Heart right ventricle (tissue), 16 donors: ENCODE measurements around the gene WDFY4. TPM values are rescaled to one million over a fixed set of nuclear protein-coding genes. Genes with fewer than 3 reads are reported as not detected.

ENCODE experiments used
- ATAC-seq, 8 donors: fragments of 200-7000 bp; cut with Tn5 transposase; one replicate each; pipeline ENCODE4 v1.9.1; 2020; ENCODE audit warnings: mild to moderate bottlenecking in 8 of 8, moderate library complexity in 8 of 8, moderate number of reproducible peaks in 1 of 8
- DNase-seq, 2 donors: peaks; one replicate each; pipeline ENCODE4 v3.0.0-alpha.2; 2020
- H3K27ac ChIP-seq, 10 donors: fragments of 200-600 bp; sonication (generic) in 2 of 10; one replicate each; pipeline versions ENCODE4 v1.5.0 to v1.8.0; 2020 to 2022; ENCODE audit warnings: mild to moderate bottlenecking in 3 of 10
- H3K27me3 ChIP-seq, 7 donors: fragments of 200-600 bp; one replicate each; pipeline ENCODE4 v1.8.0; 2021 to 2022; ENCODE audit warnings: mild to moderate bottlenecking in 2 of 7
- H3K36me3 ChIP-seq, 9 donors: fragments of 200-600 bp; sonication (generic) in 1 of 9; one replicate each; pipeline versions ENCODE4 v1.5.0 to v1.8.0; 2020 to 2022; ENCODE audit warnings: mild to moderate bottlenecking in 2 of 9
- H3K4me1 ChIP-seq, 9 donors: fragments of 200-600 bp; sonication (generic) in 1 of 9; one replicate each; pipeline versions ENCODE4 v1.5.0 to v1.8.0; 2020 to 2022; ENCODE audit warnings: mild to moderate bottlenecking in 4 of 9
- H3K4me3 ChIP-seq, 10 donors: fragments of 200-600 bp; sonication (generic) in 2 of 10; one replicate each; pipeline versions ENCODE4 v1.5.0 to v1.8.0; 2020 to 2022; ENCODE audit warnings: mild to moderate bottlenecking in 7 of 10, moderate library complexity in 2 of 10
- H3K9me3 ChIP-seq, 11 donors: fragments of 200-600 bp in 10 of 11; sonication (generic) in 2 of 11; one replicate each; pipeline versions ENCODE4 v1.5.0 to v1.8.0; 2013 to 2022; ENCODE audit warnings: mild to moderate bottlenecking in 2 of 11, control low read depth in 1 of 11, moderate library complexity in 1 of 11
- WGBS, 2 donors: extraction: QIAGEN DNeasy Blood & Tissue Kit; methylation state at CpG; one replicate each; pipeline ENCODE4 v1.1.7; 2013; ENCODE audit warnings: inconsistent platforms in 1 of 2; 5-methylcytosine and 5-hydroxymethylcytosine counted together
- intact Hi-C, 10 donors: fragments of 100-400 bp; cut with DNase I; formaldehyde crosslinking; loops; one replicate each; pipeline versions ENCODE4 v1.11.1 to v1.14.2; 2022
- polyA plus RNA-seq, 2 donors: library from polyadenylated mRNA; stranded (reverse); fragments of 200-250 nt; gene quantifications; one replicate each; pipeline ENCODE4 v1.2.3, GENCODE V29; 2013
- total RNA-seq, 10 donors: library from RNA; stranded (reverse); fragmentation: NEBNext Ultra II Directional in 3 of 10; extraction: Animal tissue kit (Norgen Biotek cat#: 25700) in 3 of 10; gene quantifications; one replicate each; pipeline versions ENCODE4 v1.2.1 to v1.2.4, GENCODE V29; 2021 to 2023
- TF ChIP-seq, protein P1 (sequence below), 9 donors: fragments of 200-600 bp; sonication (generic) in 2 of 9; IDR thresholded peaks; one replicate each; pipeline versions ENCODE4 v1.5.0 to v1.8.0; 2021 to 2022; ENCODE audit warnings: antibody characterized with exemption in 9 of 9, mild to moderate bottlenecking in 5 of 9, moderate library complexity in 1 of 9
- donor health status: Arrhythmogenic right ventricular cardiomyopathy.
- donor health status: ischemic (EF 13 %, LVEDD 7.1; RV severe dilation, severe dysfunction).
- donor health status: healthy with polysubstance abuse.
- donor health status: DM: no; HTN: yes; CAD: no.
- donor health status: DM: no; HTN: no; CAD: no.
- donor health status: ischemic (EF 25% LVEDD 6.9; RV normal size, moderate dysfunction).
- donor health status: ischemic (EF 25% LVEDD 5.7; RV mildly dilated, moderate dysfunction).
- donor health status: healthy.
- donor health status: DM: yes; HTN: yes; CAD: no.
- donor health status: Ischemic cardiomyopathy.
- donor health status: ischemic (EF 35%, LVEDD 5.7; RV mildly dilated, moderate dysfunction).
- donor health status: nonischemic (EF 11% LVEDD 7.7; RV severe dilation, severe dysfunction).
- donor health status: DM: yes; HTN: yes; CAD: no.
- donor health status: PGD.
- donor health status: ischemic (EF 29% LVEDD 5.4; RV normal size, mild dysfunction).
- donor health status: nonischemic (EF 23%, LVEDD 6.1; RV moderate dilation, normal function).

The WDFY4 gene
- total and polyA plus RNA-seq, 12 donors, result 0.59 to 7.4 (median 0.92) TPM

DNA sequence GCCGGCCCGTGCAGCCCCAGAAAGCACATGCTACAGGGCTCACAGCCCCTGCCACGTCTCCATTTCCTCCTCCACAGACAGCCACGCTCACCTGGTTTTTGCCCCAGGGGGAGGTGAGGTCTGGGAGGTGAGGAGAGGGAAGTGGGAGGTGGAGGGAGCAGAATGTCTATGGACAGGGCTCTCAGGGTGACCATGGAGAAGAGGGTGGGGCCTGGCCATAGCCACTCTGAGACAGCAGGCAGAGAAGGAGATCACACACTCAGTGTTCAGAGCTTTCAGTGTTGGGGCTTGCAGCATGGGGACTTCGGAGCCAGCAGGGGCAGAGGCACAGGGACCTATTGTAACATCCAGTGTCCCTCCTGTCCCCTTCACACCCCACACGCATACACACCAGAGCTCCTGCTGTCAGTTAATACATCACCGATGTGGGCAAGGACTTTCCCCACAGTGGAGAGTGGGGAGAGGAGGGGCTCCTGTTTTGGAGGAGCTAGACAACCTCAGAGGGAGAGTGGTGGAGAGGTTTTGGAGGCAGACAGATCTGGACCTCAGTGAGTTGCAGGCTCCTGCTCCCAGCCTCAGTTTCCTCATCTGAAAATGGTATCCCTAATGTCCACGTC, 14.4 kb downstream of the WDFY4 start:
- Histone ChIP-seq H3K36me3 (no peaks in the 10 kb centered on the region), H3K4me1 (peaks cover 0 to 19% (median 0%) of the 10 kb centered on the region in 9 donors), H3K27ac (no peak overlapping the region), H3K9me3 (no peaks in the 10 kb centered on the region), H3K27me3 (no peaks in the 10 kb centered on the region), H3K4me3 (no peak overlapping the region)
- TF ChIP-seq, protein P1, sequence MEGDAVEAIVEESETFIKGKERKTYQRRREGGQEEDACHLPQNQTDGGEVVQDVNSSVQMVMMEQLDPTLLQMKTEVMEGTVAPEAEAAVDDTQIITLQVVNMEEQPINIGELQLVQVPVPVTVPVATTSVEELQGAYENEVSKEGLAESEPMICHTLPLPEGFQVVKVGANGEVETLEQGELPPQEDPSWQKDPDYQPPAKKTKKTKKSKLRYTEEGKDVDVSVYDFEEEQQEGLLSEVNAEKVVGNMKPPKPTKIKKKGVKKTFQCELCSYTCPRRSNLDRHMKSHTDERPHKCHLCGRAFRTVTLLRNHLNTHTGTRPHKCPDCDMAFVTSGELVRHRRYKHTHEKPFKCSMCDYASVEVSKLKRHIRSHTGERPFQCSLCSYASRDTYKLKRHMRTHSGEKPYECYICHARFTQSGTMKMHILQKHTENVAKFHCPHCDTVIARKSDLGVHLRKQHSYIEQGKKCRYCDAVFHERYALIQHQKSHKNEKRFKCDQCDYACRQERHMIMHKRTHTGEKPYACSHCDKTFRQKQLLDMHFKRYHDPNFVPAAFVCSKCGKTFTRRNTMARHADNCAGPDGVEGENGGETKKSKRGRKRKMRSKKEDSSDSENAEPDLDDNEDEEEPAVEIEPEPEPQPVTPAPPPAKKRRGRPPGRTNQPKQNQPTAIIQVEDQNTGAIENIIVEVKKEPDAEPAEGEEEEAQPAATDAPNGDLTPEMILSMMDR (IDR thresholded peaks at IDR 0.05), result no peak
- ATAC-seq (peak in 4 of 8 donors; percentile 33 to 62 (median 36)), DNase-seq (no peak)
- 85% methylated on average over 8 of the region's 8 CpGs for WGBS, 2 donors
- intact Hi-C loops, result no loop called here

DNA sequence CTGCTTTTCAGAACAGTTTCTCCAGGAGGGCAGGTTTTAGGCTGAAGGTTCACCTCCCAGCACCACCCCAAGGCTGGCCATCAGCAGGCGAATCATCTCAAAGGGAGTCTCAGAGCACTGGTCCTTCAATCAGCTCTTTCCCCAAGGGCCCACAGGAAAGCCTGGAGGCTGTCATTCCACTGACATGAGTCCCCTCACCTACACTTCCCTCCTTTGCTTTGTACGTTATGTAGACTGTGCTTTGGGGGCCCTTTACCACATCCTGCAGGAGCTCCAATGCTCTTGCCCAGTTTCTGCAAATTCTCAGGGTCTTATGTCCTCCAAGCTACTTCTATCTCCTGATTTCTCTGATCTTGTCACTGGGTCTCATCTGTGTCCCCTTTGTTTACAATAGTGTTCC, 15.4 kb downstream of the WDFY4 start:
- no peak overlapping the region for H3K27ac ChIP-seq
- no peak for ATAC-seq
- H3K4me3 ChIP-seq, result no peak overlapping the region
- 81 to 97% methylated on average over 2 of the region's 2 CpGs for WGBS, 2 donors
- H3K9me3 ChIP-seq, result no peaks in the 10 kb centered on the region
- intact Hi-C loops, result no loop called here
- peaks cover 0 to 3% (median 0%) of the 10 kb centered on the region in 7 donors for H3K27me3 ChIP-seq
- TF ChIP-seq, protein P1 (IDR thresholded peaks at IDR 0.05), result no peak
- H3K36me3 ChIP-seq, result no peaks in the 10 kb centered on the region
- H3K4me1 ChIP-seq, result peaks cover 0 to 20% (median 4%) of the 10 kb centered on the region in 9 donors
- DNase-seq, result no peak

DNA sequence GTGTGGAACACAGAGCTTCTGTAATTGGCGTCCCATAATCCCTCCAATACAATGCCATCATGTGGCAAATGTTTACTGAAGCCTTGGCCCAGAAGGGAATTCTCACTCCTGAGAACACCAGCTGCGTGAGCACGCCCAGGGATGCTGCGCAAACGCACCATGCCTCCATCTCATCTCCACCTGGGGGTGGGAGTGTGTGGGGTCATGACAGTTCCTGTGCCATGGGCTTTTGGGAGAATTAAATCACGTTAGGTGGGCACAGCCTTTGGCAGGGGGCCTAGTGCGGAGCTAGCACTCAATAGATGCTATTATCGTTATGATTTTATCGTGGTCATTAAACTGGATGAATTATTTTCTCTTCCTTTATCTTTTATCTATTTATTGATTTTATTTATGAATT, 15.8 kb downstream of the WDFY4 start:
- 87 to 90% methylated on average over 9 of the region's 9 CpGs for WGBS, 2 donors
- Histone ChIP-seq H3K4me1 (peaks cover 0 to 20% (median 4%) of the 10 kb centered on the region in 9 donors), H3K36me3 (no peaks in the 10 kb centered on the region), H3K4me3 (no peak overlapping the region), H3K27ac (no peak overlapping the region), H3K27me3 (peaks cover 0 to 3% (median 0%) of the 10 kb centered on the region in 7 donors), H3K9me3 (no peaks in the 10 kb centered on the region)
- TF ChIP-seq, protein P1 (IDR thresholded peaks at IDR 0.05), result no peak
- DNase-seq, result no peak
- ATAC-seq, result no peak
- intact Hi-C loops, result no loop called here

- Histone ChIP-seq H3K36me3 (no peaks in the 10 kb centered on the region), H3K9me3 (no peaks in the 10 kb centered on the region), H3K27ac (no peak overlapping the region), H3K4me3 (no peak overlapping the region), H3K27me3 (peaks cover 0 to 3% (median 0%) of the 10 kb centered on the region in 7 donors), H3K4me1 (peaks cover 0 to 20% (median 4%) of the 10 kb centered on the region in 9 donors)
- intact Hi-C loops, result no loop called here
- TF ChIP-seq, protein P1 (IDR thresholded peaks at IDR 0.05), result no peak
- ATAC-seq, result no peak
- WGBS, 2 donors, result 68 to 78% methylated on average over 8 of the region's 8 CpGs
- DNase-seq, result no peak
Measured at GRCh38 chr10:48701139-48701901, 16.6 kb downstream of the WDFY4 start.
